ENCODE measurements around the gene IL20.

IL20 gene

GRCh38 chr1:206907304-206907991 is 42.0 kb downstream of the IL20 start:
- no peaks in the 10 kb centered on the region for H3K9me3 ChIP-seq (ENCODE audit: control insufficient read depth in 5 of 5, low read length in 5 of 5)

DNA sequence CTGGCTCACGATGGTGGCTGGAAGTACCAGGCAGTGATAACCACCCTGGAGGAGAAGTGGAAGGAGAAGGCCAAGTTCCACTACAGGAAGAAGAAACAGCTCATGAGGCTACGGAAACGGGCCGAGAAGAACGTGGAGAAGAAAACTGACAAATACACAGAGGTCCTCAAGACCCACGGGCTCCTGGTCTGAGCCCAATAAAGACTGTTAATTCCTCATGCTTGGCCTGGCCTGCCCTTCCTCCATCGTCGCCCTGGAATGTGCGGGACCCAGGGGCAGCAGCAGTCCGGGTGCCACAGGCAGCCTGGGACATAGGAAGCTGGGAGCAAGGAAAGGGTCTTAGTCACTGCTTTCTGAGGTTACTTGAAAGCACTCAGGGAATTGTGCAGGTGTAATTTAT is 42.6 kb downstream of the IL20 start:
- Histone ChIP-seq H3K27ac (ENCODE audit: low read depth, low read length) (no peak overlapping the region), H3K27me3 (ENCODE audit: control insufficient read depth in 5 of 5, insufficient read depth in 4 of 5, low read length in 5 of 5) (peaks cover 0 to 20% (median 9%) of the 10 kb centered on the region in 5 donors), H3K36me3 (ENCODE audit: control insufficient read depth in 5 of 5, insufficient read depth in 5 of 5, low read length in 5 of 5) (no peaks in the 10 kb centered on the region), H3K9me3 (ENCODE audit: control insufficient read depth in 5 of 5, low read length in 5 of 5) (no peaks in the 10 kb centered on the region), H3K4me1 (ENCODE audit: control insufficient read depth in 5 of 5, insufficient read depth in 5 of 5, low read length in 5 of 5) (peaks cover 0 to 23% (median 15%) of the 10 kb centered on the region in 5 donors), H3K9ac (ENCODE audit: low read length in 5 of 5) (no peak overlapping the region), H3K4me3 (ENCODE audit: low read depth in 1 of 5, low read length in 5 of 5) (no peak overlapping the region)

More at GRCh38 chr1:206907304-206907991, 42.0 kb downstream of the IL20 start:
- H3K27ac ChIP-seq (ENCODE audit: low read depth, low read length), result no peak overlapping the region
- H3K36me3 ChIP-seq (ENCODE audit: control insufficient read depth in 5 of 5, insufficient read depth in 5 of 5, low read length in 5 of 5), result no peaks in the 10 kb centered on the region
- H3K4me3 ChIP-seq (ENCODE audit: low read depth in 1 of 5, low read length in 5 of 5), result no peak overlapping the region
- no peak overlapping the region for H3K9ac ChIP-seq (ENCODE audit: low read length in 5 of 5)
- peaks cover 0 to 23% (median 11%) of the 10 kb centered on the region in 5 donors for H3K4me1 ChIP-seq (ENCODE audit: control insufficient read depth in 5 of 5, insufficient read depth in 5 of 5, low read length in 5 of 5)
- peaks cover 0 to 17% (median 6%) of the 10 kb centered on the region in 5 donors for H3K27me3 ChIP-seq (ENCODE audit: control insufficient read depth in 5 of 5, insufficient read depth in 4 of 5, low read length in 5 of 5)

- H3K4me1 ChIP-seq (ENCODE audit: control insufficient read depth in 5 of 5, insufficient read depth in 5 of 5, low read length in 5 of 5), result peaks cover 0 to 23% (median 15%) of the 10 kb centered on the region in 5 donors
- H3K9ac ChIP-seq (ENCODE audit: low read length in 5 of 5), result peak overlapping the region in 2 of 5 donors; percentile 1 to 5
- peaks cover 0 to 20% (median 9%) of the 10 kb centered on the region in 5 donors for H3K27me3 ChIP-seq (ENCODE audit: control insufficient read depth in 5 of 5, insufficient read depth in 4 of 5, low read length in 5 of 5)
- H3K27ac ChIP-seq (ENCODE audit: low read depth, low read length), result no peak overlapping the region
- H3K9me3 ChIP-seq (ENCODE audit: control insufficient read depth in 5 of 5, low read length in 5 of 5), result no peaks in the 10 kb centered on the region
- no peaks in the 10 kb centered on the region for H3K36me3 ChIP-seq (ENCODE audit: control insufficient read depth in 5 of 5, insufficient read depth in 5 of 5, low read length in 5 of 5)
- H3K4me3 ChIP-seq (ENCODE audit: low read depth in 1 of 5, low read length in 5 of 5), result peak overlapping the region in 4 of 5 donors; percentile 36 to 63 (median 42)
These were observed 43.9 kb downstream of the IL20 start for GRCh38 chr1:206909161-206909882.

DNA sequence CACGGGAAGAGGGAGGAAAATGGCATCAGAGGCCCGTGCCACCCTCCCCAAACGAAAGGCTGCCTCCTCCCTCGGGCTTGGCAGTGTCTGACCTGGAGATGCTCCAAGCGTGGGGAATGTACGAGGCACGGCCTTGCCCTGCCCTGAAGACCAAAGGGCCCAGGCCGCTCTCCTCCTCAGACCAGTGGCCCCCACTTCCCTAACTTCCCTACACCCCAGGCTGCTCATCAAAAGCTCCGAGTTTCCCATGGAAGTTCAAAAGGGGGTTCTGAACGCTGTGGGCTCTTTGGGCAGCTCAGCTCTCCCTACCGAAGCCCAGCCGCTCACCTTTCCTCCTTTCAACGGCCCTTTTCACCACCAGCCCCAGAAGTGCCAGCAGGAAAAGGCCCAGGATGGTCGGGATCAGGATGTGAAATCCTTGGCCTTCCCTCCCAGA is 44.5 kb downstream of the IL20 start:
- Histone ChIP-seq H3K4me3 (ENCODE audit: low read depth in 1 of 5, low read length in 5 of 5) (peak overlapping the region; percentile 25 to 63 (median 39)), H3K36me3 (ENCODE audit: control insufficient read depth in 5 of 5, insufficient read depth in 5 of 5, low read length in 5 of 5) (no peaks in the 10 kb centered on the region)

GRCh38 chr1:206911064-206911663 is 45.7 kb downstream of the IL20 start:
- H3K27me3 ChIP-seq (ENCODE audit: control insufficient read depth in 5 of 5, insufficient read depth in 4 of 5, low read length in 5 of 5), result peaks cover 0 to 20% (median 12%) of the 10 kb centered on the region in 5 donors
- no peaks in the 10 kb centered on the region for H3K36me3 ChIP-seq (ENCODE audit: control insufficient read depth in 5 of 5, insufficient read depth in 5 of 5, low read length in 5 of 5)
- H3K4me3 ChIP-seq (ENCODE audit: low read depth in 1 of 5, low read length in 5 of 5), result no peak overlapping the region
- no peak overlapping the region for H3K9ac ChIP-seq (ENCODE audit: low read length in 5 of 5)
- H3K9me3 ChIP-seq (ENCODE audit: control insufficient read depth in 5 of 5, low read length in 5 of 5), result no peaks in the 10 kb centered on the region
- H3K27ac ChIP-seq (ENCODE audit: low read depth, low read length), result no peak overlapping the region
- H3K4me1 ChIP-seq (ENCODE audit: control insufficient read depth in 5 of 5, insufficient read depth in 5 of 5, low read length in 5 of 5), result peaks cover 0 to 23% (median 15%) of the 10 kb centered on the region in 5 donors

More for the DNA sequence above, 44.5 kb downstream of the IL20 start:
- Histone ChIP-seq H3K27ac (ENCODE audit: low read depth, low read length) (no peak overlapping the region), H3K27me3 (ENCODE audit: control insufficient read depth in 5 of 5, insufficient read depth in 4 of 5, low read length in 5 of 5) (peaks cover 0 to 20% (median 12%) of the 10 kb centered on the region in 5 donors), H3K9ac (ENCODE audit: low read length in 5 of 5) (peak overlapping the region in 1 of 5 donors; percentile 1), H3K4me1 (ENCODE audit: control insufficient read depth in 5 of 5, insufficient read depth in 5 of 5, low read length in 5 of 5) (peaks cover 0 to 23% (median 15%) of the 10 kb centered on the region in 5 donors), H3K9me3 (ENCODE audit: control insufficient read depth in 5 of 5, low read length in 5 of 5) (no peaks in the 10 kb centered on the region)

- Histone ChIP-seq H3K27me3 (ENCODE audit: control insufficient read depth in 5 of 5, insufficient read depth in 4 of 5, low read length in 5 of 5) (peaks cover 0 to 20% (median 12%) of the 10 kb centered on the region in 5 donors), H3K4me3 (ENCODE audit: low read depth in 1 of 5, low read length in 5 of 5) (no peak overlapping the region), H3K27ac (ENCODE audit: low read depth, low read length) (no peak overlapping the region), H3K9me3 (ENCODE audit: control insufficient read depth in 5 of 5, low read length in 5 of 5) (no peaks in the 10 kb centered on the region), H3K9ac (ENCODE audit: low read length in 5 of 5) (no peak overlapping the region), H3K36me3 (ENCODE audit: control insufficient read depth in 5 of 5, insufficient read depth in 5 of 5, low read length in 5 of 5) (no peaks in the 10 kb centered on the region), H3K4me1 (ENCODE audit: control insufficient read depth in 5 of 5, insufficient read depth in 5 of 5, low read length in 5 of 5) (peaks cover 0 to 19% (median 14%) of the 10 kb centered on the region in 5 donors)
These were observed 47.1 kb downstream of the IL20 start for GRCh38 chr1:206912445-206913095.

- Histone ChIP-seq H3K36me3 (ENCODE audit: control insufficient read depth in 5 of 5, insufficient read depth in 5 of 5, low read length in 5 of 5) (no peaks in the 10 kb centered on the region), H3K4me3 (ENCODE audit: low read depth in 1 of 5, low read length in 5 of 5) (no peak overlapping the region), H3K27ac (ENCODE audit: low read depth, low read length) (no peak overlapping the region), H3K4me1 (ENCODE audit: control insufficient read depth in 5 of 5, insufficient read depth in 5 of 5, low read length in 5 of 5) (peaks cover 0 to 18% (median 12%) of the 10 kb centered on the region in 5 donors), H3K9me3 (ENCODE audit: control insufficient read depth in 5 of 5, low read length in 5 of 5) (no peaks in the 10 kb centered on the region), H3K27me3 (ENCODE audit: control insufficient read depth in 5 of 5, insufficient read depth in 4 of 5, low read length in 5 of 5) (peaks cover 0 to 17% (median 12%) of the 10 kb centered on the region in 5 donors), H3K9ac (ENCODE audit: low read length in 5 of 5) (no peak overlapping the region)
These were observed 48.5 kb downstream of the IL20 start for GRCh38 chr1:206913766-206914537.

DNA sequence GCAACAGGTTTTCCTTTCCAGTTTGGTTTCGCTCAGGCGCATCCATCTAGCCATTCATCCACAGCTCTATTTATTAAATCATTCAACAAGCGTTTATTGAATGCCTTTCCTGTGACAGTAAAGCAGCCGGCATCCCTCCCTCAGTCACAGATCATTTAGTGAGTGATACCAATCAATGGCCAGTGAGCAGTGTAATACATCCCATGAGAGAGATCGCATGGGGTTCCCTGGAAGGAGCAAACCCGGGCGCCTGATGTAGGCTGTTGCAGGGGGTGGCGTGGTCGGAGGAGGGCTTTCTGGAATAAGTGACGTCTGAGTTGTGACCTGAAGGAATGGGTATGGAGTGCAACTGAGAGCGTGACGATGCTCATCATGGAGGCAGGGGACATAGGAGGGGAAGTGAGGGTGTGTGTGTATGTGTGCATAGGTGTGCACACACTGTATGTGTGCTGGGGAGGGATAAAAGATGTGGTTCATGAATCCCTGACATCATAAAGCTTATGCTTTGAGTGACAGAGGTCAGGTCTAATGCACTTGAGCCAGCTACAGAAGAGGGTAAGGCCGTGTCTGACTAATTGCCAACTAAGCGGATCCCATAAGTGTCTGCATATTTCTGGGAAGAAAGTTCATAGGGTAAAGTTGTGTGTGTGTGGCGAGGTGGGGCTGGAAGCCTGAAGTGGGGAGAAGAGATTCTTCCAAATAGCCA is 49.8 kb downstream of the IL20 start:
- no peak overlapping the region for H3K9ac ChIP-seq (ENCODE audit: low read length in 5 of 5)
- H3K27me3 ChIP-seq (ENCODE audit: control insufficient read depth in 5 of 5, insufficient read depth in 4 of 5, low read length in 5 of 5), result peaks cover 0 to 9% (median 6%) of the 10 kb centered on the region in 5 donors
- H3K9me3 ChIP-seq (ENCODE audit: control insufficient read depth in 5 of 5, low read length in 5 of 5), result no peaks in the 10 kb centered on the region
- H3K36me3 ChIP-seq (ENCODE audit: control insufficient read depth in 5 of 5, insufficient read depth in 5 of 5, low read length in 5 of 5), result no peaks in the 10 kb centered on the region
- no peak overlapping the region for H3K4me3 ChIP-seq (ENCODE audit: low read depth in 1 of 5, low read length in 5 of 5)
- no peak overlapping the region for H3K27ac ChIP-seq (ENCODE audit: low read depth, low read length)
- H3K4me1 ChIP-seq (ENCODE audit: control insufficient read depth in 5 of 5, insufficient read depth in 5 of 5, low read length in 5 of 5), result peaks cover 0 to 5% (median 0%) of the 10 kb centered on the region in 5 donors

Measured in subcutaneous abdominal adipose tissue (tissue), 5 donors.